Measurements from ENCODE around the gene CETN3.
A peak's percentile ranks its signal among the peaks of the same experiment; 100 is the strongest.

Gene CETN3

GRCh38 chr5:90409318-90410177 is at the start of gene CETN3:
CETN3 (minus strand) TSS chr5:90409756; CDS start chr5:90409661, 95 bp downstream.
- peak; percentile 88 for DNase-seq (ENCODE audit: low spot score)

- DNase-seq (ENCODE audit: low spot score) = no peak
Observed at GRCh38 chr5:90446961-90447360, 37.4 kb upstream of the CETN3 start.

GRCh38 chr5:90440644-90441043 is 31.1 kb upstream of the CETN3 start:
- no peak for DNase-seq (ENCODE audit: low spot score)

- DNase-seq (ENCODE audit: low spot score) = no peak
Observed at GRCh38 chr5:90438100-90438499, 28.5 kb upstream of the CETN3 start.

GRCh38 chr5:90437663-90438062 is 28.1 kb upstream of the CETN3 start:
- DNase-seq (ENCODE audit: low spot score) = no peak

- DNase-seq (ENCODE audit: low spot score) = peak; percentile 9
Observed at GRCh38 chr5:90434116-90434714, 24.7 kb upstream of the CETN3 start.

GRCh38 chr5:90424245-90424644 is 14.7 kb upstream of the CETN3 start:
- no peak for DNase-seq (ENCODE audit: low spot score)

- DNase-seq (ENCODE audit: low spot score) = no peak
Observed at GRCh38 chr5:90421136-90421535, 11.6 kb upstream of the CETN3 start.

GRCh38 chr5:90418214-90418613 is 8.7 kb upstream of the CETN3 start:
- DNase-seq (ENCODE audit: low spot score) = no peak

GRCh38 chr5:90410178-90410762 is 714 bp upstream of the CETN3 start:
- DNase-seq (ENCODE audit: low spot score) = no peak

- DNase-seq (ENCODE audit: low spot score) = no peak
Observed at GRCh38 chr5:90408571-90409317, 812 bp downstream of the CETN3 start.

- peak; percentile 2 for DNase-seq (ENCODE audit: low spot score)
Observed at GRCh38 chr5:90406466-90406865, 3.1 kb downstream of the CETN3 start.

- DNase-seq (ENCODE audit: low spot score) = no peak
Observed at GRCh38 chr5:90402521-90403255, 6.9 kb downstream of the CETN3 start.

- DNase-seq (ENCODE audit: low spot score) = no peak
Observed at GRCh38 chr5:90399251-90399650, 10.3 kb downstream of the CETN3 start.

GRCh38 chr5:90398726-90399125 is 10.8 kb downstream of the CETN3 start:
- no peak for DNase-seq (ENCODE audit: low spot score)

GRCh38 chr5:90395005-90395404 is 14.6 kb downstream of the CETN3 start:
- no peak for DNase-seq (ENCODE audit: low spot score)

- no peak for DNase-seq (ENCODE audit: low spot score)
Observed at GRCh38 chr5:90390928-90391327, 18.6 kb downstream of the CETN3 start.

- no peak for DNase-seq (ENCODE audit: low spot score)
Observed at GRCh38 chr5:90390326-90390725, 19.2 kb downstream of the CETN3 start.

GRCh38 chr5:90387508-90387907 is 22.0 kb downstream of the CETN3 start:
- no peak for DNase-seq (ENCODE audit: low spot score)

GRCh38 chr5:90386099-90386710 is 23.4 kb downstream of the CETN3 start:
- DNase-seq (ENCODE audit: low spot score) = no peak

GRCh38 chr5:90384389-90384788 is 25.2 kb downstream of the CETN3 start:
- no peak for DNase-seq (ENCODE audit: low spot score)
